GM12878 (cell line): ENCODE data around the gene TDP2. TPM values are rescaled to one million over a fixed set of nuclear protein-coding genes. Genes with fewer than 3 reads are reported as not detected.

Source experiments
- ATAC-seq: fragments of 200-7000 bp; cut with Tn5 transposase; 3 replicates; pipeline ENCODE4 v1.9.1; 2020; ENCODE audit warnings: mild to moderate bottlenecking, moderate library complexity
- BruUV-seq: library from RNA; stranded (reverse); fragments of 400-500 nt; replicated peaks from 2 replicates; lab custom pipeline; 2021; lab: Mats Ljungman, UMichigan
- CTCF ChIA-PET: fragments of 300-600 bp; sonication (Branson Sonifier 250); formaldehyde crosslinking; extraction: SDS; loops from one replicate; lab custom pipeline; 2021; ENCODE audit warnings: inconsistent platforms; lab: Yijun Ruan, JAX
- POLR2A ChIA-PET: fragments of 350-600 bp; formaldehyde crosslinking; extraction: SDS; loops from one replicate; lab custom pipeline; 2021; ENCODE audit warnings: inconsistent platforms; lab: Charles Lee
- RAD21 ChIA-PET: fragments of 300-600 bp; sonication (Branson Sonifier 250); formaldehyde crosslinking; loops from one replicate; lab custom pipeline; 2023; ENCODE audit warnings: antibody characterized with exemption; ENCODE audit not compliant: unreplicated experiment; lab: Charles Lee
- SMC1A ChIA-PET: fragments of 300-600 bp; sonication (Branson Sonifier 250); formaldehyde crosslinking; loops from one replicate; lab custom pipeline; 2023; ENCODE audit not compliant: unreplicated experiment, uncharacterized antibody; lab: Charles Lee
- DNase-seq: peaks from one replicate; pipeline ENCODE4 v3.0.0-alpha.2; 2011; ENCODE audit warnings: low read depth, low spot score
- FAIRE-seq: peaks from 3 replicates; lab custom pipeline; 2011; peaks lifted over from hg19 to GRCh38; lab: Jason Lieb, UNC
- H2AFZ ChIP-seq: 2 replicates; pipeline ENCODE4 v1.6.0; 2011; ENCODE audit warnings: low read depth, low read length, control low read depth; ENCODE audit not compliant: control insufficient read depth
- H3K27ac ChIP-seq: 2 replicates; pipeline ENCODE4 v1.5.1; 2011; ENCODE audit warnings: control low read depth; ENCODE audit not compliant: control insufficient read depth, insufficient read depth
- H3K27me3 ChIP-seq, 2 experiments: replicated peaks in 1 of 2; 2 replicates each; pipeline versions ENCODE4 v1.6.0 to v1.6.1; 2011; ENCODE audit warnings: low read length in 1 of 2; ENCODE audit not compliant: control insufficient read depth in 2 of 2, insufficient read depth in 2 of 2
- H3K36me3 ChIP-seq, 2 experiments: 2 replicates each; pipeline ENCODE4 v1.5.1; 2011; ENCODE audit warnings: low read length in 1 of 2; ENCODE audit not compliant: control insufficient read depth in 2 of 2, insufficient read depth in 2 of 2
- H3K4me1 ChIP-seq: 2 replicates; pipeline ENCODE4 v1.6.1; 2011; ENCODE audit warnings: mild to moderate bottlenecking, low read length, moderate library complexity, mixed read lengths; ENCODE audit not compliant: control insufficient read depth, insufficient read depth
- H3K4me2 ChIP-seq: 2 replicates; pipeline ENCODE4 v1.6.0; 2011; ENCODE audit warnings: control low read depth; ENCODE audit not compliant: control insufficient read depth, insufficient read depth
- H3K4me3 ChIP-seq: fragments of 200-600 bp; sonication (generic); 2 replicates; pipeline ENCODE4 v1.5.1; 2016
- H3K79me2 ChIP-seq: 2 replicates; pipeline ENCODE4 v1.6.0; 2011; ENCODE audit warnings: low read length; ENCODE audit not compliant: control insufficient read depth, insufficient read depth
- H3K9ac ChIP-seq: 2 replicates; pipeline ENCODE4 v1.8.0; 2011; ENCODE audit warnings: low read length, control low read depth, mixed read lengths; ENCODE audit not compliant: control insufficient read depth, insufficient read depth
- H3K9me3 ChIP-seq: replicated peaks from 3 replicates; pipeline ENCODE4 v1.5.1; 2011; ENCODE audit warnings: mild to moderate bottlenecking, low read length; ENCODE audit not compliant: control insufficient read depth, insufficient read depth
- H4K20me1 ChIP-seq: 2 replicates; pipeline ENCODE4 v1.6.0; 2011; ENCODE audit not compliant: control insufficient read depth, insufficient read depth
- BHLHE40 ChIP-seq, 2 experiments: fragments of 450-650 bp in 1 of 2; IDR thresholded peaks; 2 replicates each; pipeline ENCODE4 v1.6.1; 2011 to 2017; ENCODE audit warnings: low read depth in 2 of 2, borderline replicate concordance in 1 of 2, improper control_type of control experiment in 1 of 2, low read length in 1 of 2, mild to moderate bottlenecking in 1 of 2
- CEBPZ ChIP-seq: fragments of 150-350 bp; IDR thresholded peaks from 2 replicates; pipeline ENCODE4 v1.6.1; 2016; ENCODE audit warnings: low read depth, low read length
- EED ChIP-seq: sonication (generic); IDR thresholded peaks from 2 replicates; pipeline ENCODE4 v1.6.1; 2016; ENCODE audit warnings: antibody characterized with exemption, low read depth
- EGR1 ChIP-seq, 2 experiments: IDR thresholded peaks; 1 replicate in 1 of 2; 2 replicates in 1 of 2; pipeline ENCODE4 v1.6.1; 2011 to 2012; ENCODE audit warnings: low read depth in 2 of 2, low read length in 2 of 2, borderline replicate concordance in 1 of 2, mild to moderate bottlenecking in 1 of 2, moderate library complexity in 1 of 2
- MXI1 ChIP-seq: fragments of 150-350 bp; IDR thresholded peaks from 2 replicates; pipeline ENCODE4 v1.6.1; 2011; ENCODE audit warnings: low read depth, mild to moderate bottlenecking, inconsistent platforms, low read length, improper control_type of control experiment
- NR2C2 ChIP-seq: IDR thresholded peaks from 2 replicates; pipeline ENCODE4 v1.6.1; 2011; ENCODE audit warnings: borderline replicate concordance, low read depth; ENCODE audit not compliant: control insufficient read depth, insufficient read length
- NRF1 ChIP-seq: conservative IDR thresholded peaks from 2 replicates; pipeline ENCODE4 v1.6.1; 2011; ENCODE audit warnings: mild to moderate bottlenecking, low read depth, low read length, improper control_type of control experiment
- SMAD5 ChIP-seq: IDR thresholded peaks from 2 replicates; pipeline ENCODE4 v1.6.1; 2016; ENCODE audit warnings: antibody characterized with exemption, low read depth
- ZNF24 ChIP-seq: fragments of 450-650 bp; IDR thresholded peaks from 2 replicates; pipeline ENCODE4 v1.6.1; 2017; ENCODE audit warnings: antibody characterized with exemption, mild to moderate bottlenecking
- WGBS: methylation state at CpG from one replicate; pipeline ENCODE4 v1.1.6; 2016; ENCODE audit warnings: low lambda C conversion rate; ENCODE audit not compliant: insufficient replicate concordance, insufficient coverage; ENCODE audit errors: missing lambda C conversion rate; 5-methylcytosine and 5-hydroxymethylcytosine counted together
- in situ Hi-C: fragments of 300-500 bp; cut with MboI; formaldehyde crosslinking; loops from 9 replicates; pipeline ENCODE4 v1.14.3; 2018; ENCODE audit warnings: mixed read lengths
- intact Hi-C: fragments of 100-400 bp; cut with micrococcal nuclease; formaldehyde crosslinking; loops from one replicate; pipeline ENCODE4 v1.14.2; 2022; ENCODE audit not compliant: unreplicated experiment
- polyA plus RNA-seq, 11 experiments: library from polyadenylated mRNA; depleted of rRNA in 4 of 11; unstranded in 6 of 11; stranded (reverse) in 5 of 11; fragments of >200 nt; fragmentation: Nextera tagmentation in 4 of 11; fragmentation: Illumina TruSeq in 1 of 11; extraction: Ambion mirVana in 4 of 11; extraction: Trizol in 1 of 11; gene quantifications; 1 replicate in 1 of 11; 2 replicates in 10 of 11; pipeline versions ENCODE4 v1.2.1 to v1.2.3, GENCODE V29; 2011 to 2016; ENCODE audit warnings: inconsistent platforms in 2 of 11, missing spikeins in 2 of 11, low read depth in 1 of 11
- total RNA-seq, 4 experiments: library from RNA; depleted of rRNA in 3 of 4; stranded (reverse); fragments of >200 nt in 3 of 4; fragmentation: Illumina TruSeq in 1 of 4; extraction: Trizol in 1 of 4; gene quantifications; 2 replicates each; pipeline versions ENCODE4 v1.2.1 to v1.2.3, GENCODE V29; 2013 to 2021
- TF ChIP-seq, protein P1 (sequence below): IDR thresholded peaks from 2 replicates; pipeline ENCODE4 v1.6.1; 2012; ENCODE audit warnings: mild to moderate bottlenecking, low read depth, low read length

The TDP2 gene
- total and polyA plus RNA-seq, 10 of the 15 experiments (the other 5 are each of a cell fraction or from before 2014, with no cell fraction given): 24.4 to 53.3 (median 38.8) TPM

- no peak for TF ChIP-seq BHLHE40 (IDR thresholded peaks at IDR 0.05; ENCODE audit: borderline replicate concordance in 1 of 2, low read depth in 2 of 2, low read length in 1 of 2)
- TF ChIP-seq, all 136 proteins: peak for 0
Observed at GRCh38 chr6:24614043-24614420, 52.7 kb downstream of the TDP2 start (continued).

DNA sequence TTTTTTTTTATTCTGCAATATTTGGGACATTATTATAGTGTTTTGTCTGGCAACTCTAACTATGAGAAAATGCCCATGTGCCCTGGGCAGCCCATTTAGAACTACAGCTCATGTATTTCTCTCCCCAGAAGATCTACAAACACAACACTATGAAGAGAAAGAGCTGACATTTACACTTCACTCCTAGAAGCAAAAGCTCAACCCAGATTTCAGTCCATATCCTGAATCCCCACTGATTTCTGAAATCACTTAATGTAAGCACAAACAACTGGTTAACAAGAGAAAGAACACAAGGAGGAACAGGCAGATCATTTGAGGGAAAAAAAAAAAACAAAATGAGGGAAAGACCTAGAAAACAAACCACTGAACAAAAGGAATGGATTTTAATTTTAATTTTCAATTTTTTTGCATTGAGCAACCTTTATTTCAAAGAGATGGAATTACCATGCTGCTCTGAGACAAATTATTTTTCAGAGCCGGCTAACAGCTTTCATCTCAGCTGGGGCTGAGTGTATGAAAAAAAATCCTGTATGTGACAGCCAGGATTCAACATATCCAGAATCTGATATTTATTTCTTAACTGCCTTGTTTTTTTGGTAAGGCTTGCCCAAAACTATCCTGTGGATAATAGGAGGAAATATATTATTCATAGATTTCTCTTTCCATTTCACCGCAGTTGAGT is 53.2 kb downstream of the TDP2 start:
- no peaks in the 10 kb centered on the region for H3K4me1 ChIP-seq
- DNase-seq (no peak), FAIRE-seq (no peak), ATAC-seq (no peak)
- intact Hi-C loops: no loop called here
- ChIA-PET RAD21 (interaction anchor here (0.7 kb wide), 1 partner anchor 41 kb away, joined by 3 read pairs; no protein-coding TSS in a partner anchor), CTCF (interaction anchor here (0.8 kb wide), 1 partner anchor 122 kb away, joined by 3 read pairs; no protein-coding TSS in a partner anchor), SMC1A (interaction anchor here (1.0 kb wide), 1 partner anchor 30 kb away, joined by 3 read pairs; no protein-coding TSS in a partner anchor), POLR2A (no interaction called here)
- H3K4me2 ChIP-seq: no peak overlapping the region
- no peaks in the 10 kb centered on the region for H3K9me3 ChIP-seq
- no peak overlapping the region for H3K27ac ChIP-seq
- in situ Hi-C loops: no loop called here
- peaks cover 0 to 1% of the 10 kb centered on the region in 2 experiments; a peak in 1 of 4 replicates for H3K27me3 ChIP-seq
- H4K20me1 ChIP-seq: no peaks in the 10 kb centered on the region
- H3K4me3 ChIP-seq: no peak overlapping the region
- H2AFZ ChIP-seq: no peak overlapping the region
- no peak overlapping the region for H3K9ac ChIP-seq
- no peak for TF ChIP-seq EED
- TF ChIP-seq NR2C2: no peak
- TF ChIP-seq CEBPZ: no peak
- no peak for TF ChIP-seq SMAD5
- TF ChIP-seq EGR1 (IDR thresholded peaks at IDR 0.05; ENCODE audit: borderline replicate concordance in 1 of 2, low read depth in 2 of 2, low read length in 2 of 2): no peak
- no peak for TF ChIP-seq ZNF24
- TF ChIP-seq, protein P1, sequence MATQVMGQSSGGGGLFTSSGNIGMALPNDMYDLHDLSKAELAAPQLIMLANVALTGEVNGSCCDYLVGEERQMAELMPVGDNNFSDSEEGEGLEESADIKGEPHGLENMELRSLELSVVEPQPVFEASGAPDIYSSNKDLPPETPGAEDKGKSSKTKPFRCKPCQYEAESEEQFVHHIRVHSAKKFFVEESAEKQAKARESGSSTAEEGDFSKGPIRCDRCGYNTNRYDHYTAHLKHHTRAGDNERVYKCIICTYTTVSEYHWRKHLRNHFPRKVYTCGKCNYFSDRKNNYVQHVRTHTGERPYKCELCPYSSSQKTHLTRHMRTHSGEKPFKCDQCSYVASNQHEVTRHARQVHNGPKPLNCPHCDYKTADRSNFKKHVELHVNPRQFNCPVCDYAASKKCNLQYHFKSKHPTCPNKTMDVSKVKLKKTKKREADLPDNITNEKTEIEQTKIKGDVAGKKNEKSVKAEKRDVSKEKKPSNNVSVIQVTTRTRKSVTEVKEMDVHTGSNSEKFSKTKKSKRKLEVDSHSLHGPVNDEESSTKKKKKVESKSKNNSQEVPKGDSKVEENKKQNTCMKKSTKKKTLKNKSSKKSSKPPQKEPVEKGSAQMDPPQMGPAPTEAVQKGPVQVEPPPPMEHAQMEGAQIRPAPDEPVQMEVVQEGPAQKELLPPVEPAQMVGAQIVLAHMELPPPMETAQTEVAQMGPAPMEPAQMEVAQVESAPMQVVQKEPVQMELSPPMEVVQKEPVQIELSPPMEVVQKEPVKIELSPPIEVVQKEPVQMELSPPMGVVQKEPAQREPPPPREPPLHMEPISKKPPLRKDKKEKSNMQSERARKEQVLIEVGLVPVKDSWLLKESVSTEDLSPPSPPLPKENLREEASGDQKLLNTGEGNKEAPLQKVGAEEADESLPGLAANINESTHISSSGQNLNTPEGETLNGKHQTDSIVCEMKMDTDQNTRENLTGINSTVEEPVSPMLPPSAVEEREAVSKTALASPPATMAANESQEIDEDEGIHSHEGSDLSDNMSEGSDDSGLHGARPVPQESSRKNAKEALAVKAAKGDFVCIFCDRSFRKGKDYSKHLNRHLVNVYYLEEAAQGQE: no peak
- TF ChIP-seq NRF1: no peak
- no peak for TF ChIP-seq MXI1
- no peaks in the 10 kb centered on the region for H3K36me3 ChIP-seq
- no peaks in the 10 kb centered on the region for H3K79me2 ChIP-seq
- BruUV-seq: no TSS peak
- WGBS: 98% methylated on average over 2 of the region's 2 CpGs
